Activated CD8-positive, alpha-beta T cell treated with anti-CD3 and anti-CD28 coated beads, Interleukin-2, amount 10 ng/mL, durations not matched to agents 7 days and 5 days (primary cell): ENCODE measurements around the gene NFIA. TPM values are rescaled to one million over a fixed set of nuclear protein-coding genes. Genes with fewer than 3 reads are reported as not detected.

Experiments used
- ATAC-seq: fragments of 150-1000 bp; cut with Tn5 transposase; one replicate; pipeline ENCODE4 v1.10.0; 2021; ENCODE audit warnings: moderate library complexity
- CTCF ChIA-PET: fragments of 350-600 bp; sonication (Branson Sonifier 250); formaldehyde crosslinking; loops from one replicate; lab custom pipeline; 2021; ENCODE audit warnings: antibody characterized with exemption; lab: Charles Lee
- POLR2A ChIA-PET: fragments of 350-600 bp; sonication (Branson Sonifier 250); formaldehyde crosslinking; loops from one replicate; lab custom pipeline; 2021; ENCODE audit warnings: antibody characterized with exemption; lab: Charles Lee
- DNase-seq: peaks from one replicate; pipeline ENCODE4 v3.0.0-alpha.2; 2020
- H3K27ac Mint-ChIP-seq: one replicate; pipeline ENCODE4 v1.8.0; 2021; ENCODE audit warnings: mild to moderate bottlenecking, mixed read lengths
- H3K27me3 Mint-ChIP-seq: one replicate; pipeline ENCODE4 v1.8.0; 2021; ENCODE audit warnings: low read depth, mixed read lengths
- H3K36me3 Mint-ChIP-seq: one replicate; pipeline ENCODE4 v1.8.0; 2021; ENCODE audit warnings: low read depth, mixed read lengths
- H3K4me1 Mint-ChIP-seq: one replicate; pipeline ENCODE4 v1.8.0; 2021; ENCODE audit warnings: low read depth, mixed read lengths
- H3K4me3 Mint-ChIP-seq: one replicate; pipeline ENCODE4 v1.8.0; 2021; ENCODE audit warnings: mild to moderate bottlenecking, mixed read lengths
- H3K9me3 Mint-ChIP-seq: one replicate; pipeline ENCODE4 v1.8.0; 2022; ENCODE audit warnings: mixed read lengths; ENCODE audit not compliant: insufficient read depth
- total RNA-seq, 2 experiments: library from RNA; stranded (reverse); gene quantifications; one replicate each; pipeline ENCODE4 v1.2.3, GENCODE V29; 2021

The NFIA gene
- total RNA-seq, 2 experiments from 2014 or later = 0.66 to 0.78 TPM

DNA sequence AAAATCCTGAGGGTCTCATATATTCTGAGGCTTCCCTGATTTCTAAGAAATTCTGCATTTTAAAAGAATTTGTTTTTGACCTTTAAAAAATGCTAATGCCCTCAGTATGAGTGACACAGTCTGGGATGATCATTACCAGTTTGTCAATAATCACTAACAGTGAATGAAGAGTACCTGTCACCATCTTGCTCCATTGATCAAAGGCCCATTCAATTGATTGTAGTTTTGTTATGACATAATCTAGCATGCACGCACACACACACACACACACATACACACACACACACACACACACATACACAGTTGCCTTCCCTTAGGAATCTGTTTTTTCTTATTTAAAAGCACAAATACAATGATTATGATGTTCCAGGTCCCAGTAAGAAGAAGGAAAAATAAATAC is 250.4 kb downstream of the NFIA start:
- no peak overlapping the region for H3K27ac Mint-ChIP-seq
- no peaks in the 10 kb centered on the region for H3K9me3 Mint-ChIP-seq
- DNase-seq (no peak), ATAC-seq (no peak)
- H3K4me3 Mint-ChIP-seq = no peak overlapping the region
- H3K27me3 Mint-ChIP-seq = peaks cover 4% of the 10 kb centered on the region
- CTCF ChIA-PET = interaction anchor here (1.2 to 1.9 kb wide), 3 partner anchors 14 to 283 kb away, joined by 3 to 6 read pairs (median 5); no protein-coding TSS in a partner anchor
- POLR2A ChIA-PET = interaction anchor here (0.9 kb wide), 1 partner anchor 14 kb away, joined by 3 read pairs; no protein-coding TSS in a partner anchor
- no peaks in the 10 kb centered on the region for H3K36me3 Mint-ChIP-seq
- H3K4me1 Mint-ChIP-seq = peaks cover 8% of the 10 kb centered on the region

DNA sequence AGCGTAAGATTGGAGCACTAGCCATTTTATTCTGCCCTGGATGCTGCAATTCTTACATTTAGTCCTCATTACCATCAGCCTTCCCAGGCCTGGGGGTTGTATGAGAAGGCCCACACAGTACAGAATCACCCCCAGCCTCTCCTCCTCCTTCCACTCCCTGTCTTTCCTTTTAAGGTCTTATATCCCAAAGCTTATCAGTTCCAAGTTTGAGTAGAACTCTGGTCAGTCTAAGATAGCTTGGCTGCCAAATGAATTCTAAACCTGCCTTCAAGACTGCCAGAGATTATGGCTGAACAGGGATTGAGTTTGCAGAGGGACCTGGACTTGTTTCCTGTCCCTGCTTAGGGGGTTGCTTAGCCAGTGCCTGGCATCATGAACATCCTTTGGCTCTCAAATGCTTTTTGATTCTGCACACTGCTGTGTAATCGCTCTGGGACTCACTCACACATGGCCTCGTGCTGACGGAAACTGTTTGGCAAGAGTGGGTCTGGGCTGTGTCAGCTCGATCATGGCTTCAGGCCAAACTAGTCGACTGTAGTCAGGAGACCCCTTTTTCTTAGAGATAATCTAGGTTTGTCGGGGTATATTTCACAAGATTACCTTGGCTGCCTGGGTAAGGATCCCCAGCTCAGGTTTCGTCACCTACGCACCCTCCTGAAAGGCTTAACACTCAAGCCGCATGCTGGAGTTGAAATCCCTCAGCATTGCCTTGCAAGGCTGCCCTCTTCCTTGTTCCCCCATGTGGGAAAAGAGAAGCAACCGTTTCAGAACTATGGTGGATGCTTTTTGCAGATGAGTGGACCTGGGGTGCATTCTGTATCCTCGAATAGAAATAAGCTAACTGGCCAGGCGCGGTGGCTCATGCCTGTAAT is 252.6 kb downstream of the NFIA start:
- CTCF ChIA-PET = no interaction called here
- H3K27me3 Mint-ChIP-seq = peaks cover 5% of the 10 kb centered on the region
- no peaks in the 10 kb centered on the region for H3K9me3 Mint-ChIP-seq
- no peaks in the 10 kb centered on the region for H3K36me3 Mint-ChIP-seq
- ATAC-seq (no peak), DNase-seq (no peak)
- no peak overlapping the region for H3K4me3 Mint-ChIP-seq
- peaks cover 8% of the 10 kb centered on the region for H3K4me1 Mint-ChIP-seq
- POLR2A ChIA-PET = no interaction called here
- no peak overlapping the region for H3K27ac Mint-ChIP-seq

DNA sequence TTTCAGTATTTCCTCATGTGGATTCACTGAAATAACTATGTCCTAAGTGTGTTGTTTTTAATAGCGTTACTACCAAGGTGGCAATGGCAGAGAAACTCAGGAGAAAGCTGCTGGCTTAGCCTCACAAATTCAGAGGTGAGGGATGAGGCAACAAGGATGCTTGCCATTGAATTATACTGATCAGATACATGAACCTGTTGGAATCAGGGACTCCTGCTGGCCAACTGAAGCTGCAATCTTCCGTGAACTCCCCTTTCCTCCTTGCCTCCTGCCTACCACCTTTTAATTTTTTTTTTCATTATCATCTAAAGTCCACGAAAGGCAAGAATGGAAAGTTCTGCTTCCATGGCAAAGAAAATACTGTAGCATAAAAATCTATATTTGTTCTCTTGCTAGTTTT is 254.7 kb downstream of the NFIA start:
- H3K4me3 Mint-ChIP-seq = no peak overlapping the region
- no peaks in the 10 kb centered on the region for H3K36me3 Mint-ChIP-seq
- no peak for ATAC-seq
- H3K9me3 Mint-ChIP-seq = no peaks in the 10 kb centered on the region
- ChIA-PET CTCF (interaction anchor here (0.7 to 0.9 kb wide), 2 partner anchors 11 to 290 kb away, joined by 3 read pairs; no protein-coding TSS in a partner anchor), POLR2A (no interaction called here)
- H3K4me1 Mint-ChIP-seq = peaks cover 5% of the 10 kb centered on the region
- no peak overlapping the region for H3K27ac Mint-ChIP-seq
- peaks cover 2% of the 10 kb centered on the region for H3K27me3 Mint-ChIP-seq
- no peak for DNase-seq

DNA sequence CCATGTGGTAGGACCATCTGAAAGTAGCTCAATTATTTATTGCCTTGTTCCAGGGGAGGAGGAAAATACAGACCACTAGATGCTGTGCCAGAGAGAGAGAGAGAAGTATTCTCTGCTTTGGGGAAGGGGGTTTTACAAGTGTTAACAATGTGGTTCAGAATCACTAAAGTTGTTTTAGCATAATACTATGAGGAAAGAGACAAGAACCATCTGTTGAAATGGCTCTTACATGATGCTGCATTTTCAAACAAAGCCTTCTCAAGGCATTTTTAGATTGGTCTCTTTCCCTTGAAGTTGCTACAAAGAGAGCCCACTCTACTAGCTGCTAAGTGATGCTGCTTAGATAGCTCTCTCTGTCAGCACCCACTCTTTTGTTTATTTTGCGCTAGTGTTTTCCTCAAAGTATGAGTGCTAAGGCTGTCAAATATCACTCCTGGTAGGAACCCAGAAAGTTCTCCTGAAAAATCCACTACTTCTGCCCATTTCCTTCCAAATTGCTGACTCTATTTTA is 255.1 kb downstream of the NFIA start:
- Mint-ChIP-seq H3K27me3 (peaks cover 2% of the 10 kb centered on the region), H3K4me3 (no peak overlapping the region), H3K27ac (no peak overlapping the region), H3K36me3 (no peaks in the 10 kb centered on the region), H3K9me3 (no peaks in the 10 kb centered on the region), H3K4me1 (peaks cover under 1% of the 10 kb centered on the region)
- ChIA-PET CTCF (interaction anchor here (0.7 to 0.9 kb wide), 2 partner anchors 11 to 291 kb away, joined by 3 read pairs; no protein-coding TSS in a partner anchor), POLR2A (no interaction called here)
- ATAC-seq = no peak
- DNase-seq = no peak

DNA sequence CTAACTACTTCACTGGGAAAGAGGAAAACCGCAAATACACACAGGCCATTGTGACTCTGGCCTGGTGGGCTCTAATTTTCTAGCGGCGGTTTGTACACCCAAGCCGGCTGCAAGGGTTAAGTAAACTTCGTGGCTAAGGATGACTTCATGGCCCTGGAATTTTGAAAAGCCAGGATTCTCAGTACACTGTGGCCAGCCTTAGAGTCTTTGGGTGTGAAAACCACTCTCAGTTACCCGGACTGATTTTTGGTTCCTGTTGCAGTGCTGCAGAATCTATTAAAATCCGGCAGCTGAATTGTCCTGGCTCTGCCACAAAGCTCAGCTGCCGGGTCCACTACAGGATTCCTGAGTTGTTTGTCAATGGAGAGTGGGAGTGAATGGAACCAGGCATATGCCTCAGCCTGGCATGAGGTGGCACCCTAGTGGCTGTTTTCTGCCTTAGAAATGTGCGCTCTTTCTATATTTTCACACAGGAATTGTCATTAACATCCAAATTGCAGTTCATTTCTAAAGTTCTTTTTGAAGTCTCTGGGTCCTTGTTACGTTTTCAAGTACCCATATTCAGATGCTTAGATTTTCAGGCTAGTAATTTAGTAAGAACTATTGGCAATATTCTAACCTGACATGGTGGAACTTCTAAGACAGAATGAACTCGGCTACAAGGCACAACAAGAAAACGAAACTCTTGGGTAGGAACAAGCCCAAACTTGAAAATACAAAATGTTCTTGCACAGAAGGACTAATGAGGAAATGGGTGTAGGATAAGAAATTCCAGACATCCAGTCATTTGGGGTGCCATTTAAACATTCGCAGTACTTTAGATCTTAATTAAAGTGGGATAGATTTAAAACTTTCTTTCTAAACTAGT is 255.9 kb downstream of the NFIA start:
- DNase-seq = no peak
- ChIA-PET CTCF (interaction anchor here (0.9 kb wide), 1 partner anchor 10 kb away, joined by 3 read pairs; no protein-coding TSS in a partner anchor), POLR2A (no interaction called here)
- no peak overlapping the region for H3K27ac Mint-ChIP-seq
- H3K36me3 Mint-ChIP-seq = no peaks in the 10 kb centered on the region
- H3K9me3 Mint-ChIP-seq = no peaks in the 10 kb centered on the region
- no peak overlapping the region for H3K4me3 Mint-ChIP-seq
- no peak for ATAC-seq
- H3K27me3 Mint-ChIP-seq = peaks cover 2% of the 10 kb centered on the region
- no peaks in the 10 kb centered on the region for H3K4me1 Mint-ChIP-seq

DNA sequence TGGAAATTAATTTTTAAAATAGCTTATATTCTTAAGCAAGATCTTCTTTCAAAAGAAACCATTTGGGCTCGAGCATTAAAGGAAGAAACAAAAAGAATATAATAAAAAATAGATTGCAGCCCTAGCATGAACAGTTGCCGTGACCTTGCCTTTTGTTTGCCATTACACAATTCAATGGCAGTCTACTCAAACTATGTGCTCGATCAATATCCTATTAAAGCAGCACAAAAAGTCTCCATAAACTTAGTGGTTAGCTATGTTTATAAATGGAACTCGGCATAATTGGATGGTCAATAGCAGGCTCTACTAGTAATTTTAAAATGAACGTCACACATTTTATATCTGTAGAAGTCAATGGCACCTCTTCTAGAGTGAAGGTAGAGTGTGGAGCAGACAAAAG is 256.5 kb downstream of the NFIA start:
- Mint-ChIP-seq H3K4me3 (no peak overlapping the region), H3K27ac (no peak overlapping the region), H3K36me3 (no peaks in the 10 kb centered on the region), H3K27me3 (peaks cover 2% of the 10 kb centered on the region), H3K4me1 (no peaks in the 10 kb centered on the region), H3K9me3 (no peaks in the 10 kb centered on the region)
- no peak for DNase-seq
- no peak for ATAC-seq
- ChIA-PET CTCF (no interaction called here), POLR2A (no interaction called here)

DNA sequence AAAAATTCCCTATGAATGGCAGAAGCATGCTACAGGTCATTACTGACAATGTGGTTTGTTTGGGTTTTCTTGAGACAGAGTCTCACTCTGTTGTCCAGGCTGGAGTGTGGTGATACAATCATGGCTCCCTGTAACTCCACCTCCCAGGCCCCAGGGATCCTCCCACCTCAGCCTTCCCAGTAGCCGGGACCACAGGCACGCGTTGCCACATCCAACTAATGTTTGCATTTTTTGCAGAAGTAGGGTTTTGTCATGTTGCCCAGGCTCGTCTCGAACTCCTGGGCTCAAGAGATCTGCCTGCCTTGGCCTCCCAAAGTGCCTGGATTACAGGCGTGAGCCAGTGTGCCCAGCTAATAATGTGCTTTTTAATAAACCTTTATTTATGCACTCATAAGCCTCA is 259.1 kb downstream of the NFIA start:
- no peaks in the 10 kb centered on the region for H3K9me3 Mint-ChIP-seq
- no peak for DNase-seq
- ATAC-seq = no peak
- H3K36me3 Mint-ChIP-seq = no peaks in the 10 kb centered on the region
- no peak overlapping the region for H3K27ac Mint-ChIP-seq
- no peaks in the 10 kb centered on the region for H3K4me1 Mint-ChIP-seq
- ChIA-PET POLR2A (no interaction called here), CTCF (interaction anchor here (0.9 kb wide), 1 partner anchor 12 kb away, joined by 3 read pairs; no protein-coding TSS in a partner anchor)
- peaks cover 2% of the 10 kb centered on the region for H3K27me3 Mint-ChIP-seq
- no peak overlapping the region for H3K4me3 Mint-ChIP-seq

DNA sequence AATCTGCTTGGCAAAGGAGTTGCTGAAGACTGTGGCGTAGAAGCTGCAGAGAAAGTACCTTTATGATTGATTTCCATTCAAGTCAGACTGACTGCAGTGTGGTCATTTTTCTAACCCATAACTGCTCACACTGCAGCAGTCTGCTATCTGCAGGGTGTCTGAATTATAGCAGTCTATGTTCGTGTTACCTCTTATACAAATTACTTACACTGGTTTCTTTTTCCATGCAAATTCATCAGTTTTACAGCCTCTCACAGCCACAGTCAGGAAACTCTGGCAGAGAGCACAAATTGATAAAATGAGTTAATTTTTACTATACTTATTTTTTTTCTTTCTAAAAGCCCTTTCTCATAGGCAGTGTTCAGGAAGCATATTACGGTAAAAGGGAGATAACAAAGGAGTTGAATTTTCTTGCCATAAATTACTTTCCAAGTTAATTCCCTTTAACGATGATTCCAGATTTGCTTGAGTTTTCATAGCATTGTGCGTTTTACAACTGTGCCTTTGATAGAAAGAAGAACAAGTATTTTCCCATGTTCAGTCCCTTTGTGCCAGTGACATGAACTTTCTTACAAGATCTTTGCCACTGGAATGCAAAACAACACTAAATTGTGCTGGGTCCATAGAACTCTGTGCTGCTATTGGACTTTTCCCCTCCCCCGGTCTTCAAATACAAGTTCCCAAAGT is 261.5 kb downstream of the NFIA start:
- Mint-ChIP-seq H3K27me3 (no peaks in the 10 kb centered on the region), H3K4me1 (no peaks in the 10 kb centered on the region), H3K4me3 (no peak overlapping the region), H3K9me3 (no peaks in the 10 kb centered on the region), H3K27ac (no peak overlapping the region), H3K36me3 (no peaks in the 10 kb centered on the region)
- no peak for DNase-seq
- ChIA-PET CTCF (no interaction called here), POLR2A (no interaction called here)
- no peak for ATAC-seq

DNA sequence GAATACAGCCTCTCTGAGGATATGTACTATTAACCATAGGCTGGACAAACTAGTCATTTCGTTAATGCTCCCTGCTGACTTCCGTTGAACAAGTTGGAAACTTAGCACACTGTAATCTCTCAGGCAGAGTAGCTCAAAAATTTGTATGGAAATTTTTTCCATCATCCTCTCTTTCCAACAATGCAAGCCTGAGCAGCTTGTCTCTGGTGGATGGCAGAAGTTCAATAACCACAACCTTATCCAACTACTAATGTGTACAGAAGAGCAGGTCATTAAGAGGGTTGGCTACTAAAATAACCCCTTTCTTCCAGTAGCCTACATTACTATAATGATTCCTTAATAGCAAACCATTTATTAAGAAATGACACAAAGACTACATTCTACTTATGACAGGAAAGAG is 262.3 kb downstream of the NFIA start:
- Mint-ChIP-seq H3K27ac (no peak overlapping the region), H3K36me3 (no peaks in the 10 kb centered on the region), H3K4me1 (no peaks in the 10 kb centered on the region), H3K27me3 (no peaks in the 10 kb centered on the region), H3K4me3 (no peak overlapping the region), H3K9me3 (no peaks in the 10 kb centered on the region)
- no peak for ATAC-seq
- POLR2A ChIA-PET = no interaction called here
- DNase-seq = no peak
- CTCF ChIA-PET = no interaction called here

DNA sequence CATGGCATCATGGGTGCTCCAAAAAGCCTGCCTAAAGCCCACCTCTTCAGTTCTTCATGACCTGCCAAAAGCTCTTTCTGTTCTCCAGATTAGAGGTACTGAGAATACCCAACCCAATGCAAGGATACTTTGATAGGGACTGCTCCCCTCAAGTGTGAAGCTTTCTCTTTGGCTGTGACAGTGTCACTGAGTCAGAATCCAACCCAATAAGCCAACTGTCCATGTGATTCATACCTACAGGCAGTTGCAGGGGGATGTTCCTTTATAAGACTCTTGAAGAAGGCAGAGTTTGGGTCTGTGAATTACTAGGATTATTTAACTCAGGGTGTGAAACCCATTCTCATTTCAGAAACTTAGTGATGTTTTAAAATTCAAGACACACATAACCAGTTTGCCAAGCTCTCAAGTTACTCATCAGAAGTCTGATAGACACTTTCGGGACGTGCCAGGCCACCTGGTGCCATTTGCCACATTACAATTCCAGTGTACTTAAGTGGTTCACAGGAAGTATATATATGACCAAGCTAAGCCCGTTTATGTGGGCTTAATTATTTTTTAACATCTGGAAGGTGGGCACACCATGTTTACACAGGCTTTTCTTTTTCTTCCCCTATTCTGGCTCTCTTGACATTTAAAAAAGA is 265.8 kb downstream of the NFIA start:
- no peaks in the 10 kb centered on the region for H3K4me1 Mint-ChIP-seq
- no peaks in the 10 kb centered on the region for H3K36me3 Mint-ChIP-seq
- DNase-seq = no peak
- H3K27ac Mint-ChIP-seq = no peak overlapping the region
- no peak overlapping the region for H3K4me3 Mint-ChIP-seq
- ATAC-seq = no peak
- no peaks in the 10 kb centered on the region for H3K9me3 Mint-ChIP-seq
- ChIA-PET CTCF (interaction anchor here (1.0 kb wide), 1 partner anchor 11 kb away, joined by 3 read pairs; no protein-coding TSS in a partner anchor), POLR2A (no interaction called here)
- no peaks in the 10 kb centered on the region for H3K27me3 Mint-ChIP-seq
